ENCODE results near the gene SERHL2.
A peak's percentile ranks its signal among the peaks of the same experiment; 100 is the strongest.
"Not testable (repeated sequence)": the region's sequence is repeated elsewhere in the genome, so short reads cannot be mapped to it uniquely, and the experiment has no call there.

SERHL2 gene

GRCh38 chr22:42519525-42520401 lies 34.0 kb upstream of the SERHL2 start, which contains the start of gene RRP7A:
Gene RRP7A, minus strand, starts transcription at chr22:42519796. Its CDS starts 10 bp downstream, at chr22:42519786.
- Histone ChIP-seq H3K4me1 (ENCODE audit: insufficient read depth, poor library complexity, severe bottlenecking) (peaks cover 7% of the 10 kb centered on the region), H3K4me3 (ENCODE audit: severe bottlenecking) (peak within 1 kb of the TSS; percentile 95), H3K9me3 (ENCODE audit: severe bottlenecking) (no peaks in the 10 kb centered on the region), H3K27ac (ENCODE audit: poor library complexity, severe bottlenecking) (peak within 1 kb of the TSS; percentile 55), H3K36me3 (ENCODE audit: low read depth) (peaks cover 9% of the 10 kb centered on the region; the same call in 1 of the 2 replicates), H3K27me3 (ENCODE audit: insufficient read depth, poor library complexity, severe bottlenecking) (no peaks in the 10 kb centered on the region)
- no peak for TF ChIP-seq CTCF (IDR thresholded peaks at IDR 0.05; ENCODE audit: poor library complexity, severe bottlenecking)
- ATAC-seq (ENCODE audit: low read depth): peak; percentile 88
- no peak for DNase-seq (ENCODE audit: low spot score)

- Histone ChIP-seq H3K9me3 (ENCODE audit: severe bottlenecking) (no peaks in the 10 kb centered on the region), H3K36me3 (ENCODE audit: low read depth) (peaks cover 9% of the 10 kb centered on the region; the same call in 1 of the 2 replicates), H3K4me1 (ENCODE audit: insufficient read depth, poor library complexity, severe bottlenecking) (peaks cover 7% of the 10 kb centered on the region), H3K27ac (ENCODE audit: poor library complexity, severe bottlenecking) (no peak overlapping the region), H3K27me3 (ENCODE audit: insufficient read depth, poor library complexity, severe bottlenecking) (no peaks in the 10 kb centered on the region), H3K4me3 (ENCODE audit: severe bottlenecking) (no peak overlapping the region)
- TF ChIP-seq CTCF (IDR thresholded peaks at IDR 0.05; ENCODE audit: poor library complexity, severe bottlenecking): no peak
- DNase-seq (ENCODE audit: low spot score) (no peak), ATAC-seq (ENCODE audit: low read depth) (no peak)
These were observed 32.6 kb upstream of the SERHL2 start for GRCh38 chr22:42521228-42521546.

GRCh38 chr22:42522546-42522945 lies 31.2 kb upstream of the SERHL2 start:
- Histone ChIP-seq H3K27ac (ENCODE audit: poor library complexity, severe bottlenecking) (no peak overlapping the region), H3K36me3 (ENCODE audit: low read depth) (peaks cover 3% of the 10 kb centered on the region; the same call in 1 of the 2 replicates), H3K4me1 (ENCODE audit: insufficient read depth, poor library complexity, severe bottlenecking) (peaks cover 7% of the 10 kb centered on the region), H3K27me3 (ENCODE audit: insufficient read depth, poor library complexity, severe bottlenecking) (no peaks in the 10 kb centered on the region), H3K9me3 (ENCODE audit: severe bottlenecking) (no peaks in the 10 kb centered on the region), H3K4me3 (ENCODE audit: severe bottlenecking) (no peak overlapping the region)
- no peak for TF ChIP-seq CTCF (IDR thresholded peaks at IDR 0.05; ENCODE audit: poor library complexity, severe bottlenecking)
- ATAC-seq (ENCODE audit: low read depth) (no peak), DNase-seq (ENCODE audit: low spot score) (no peak)

GRCh38 chr22:42528591-42529307 lies 25.0 kb upstream of the SERHL2 start:
- Histone ChIP-seq H3K27me3 (ENCODE audit: insufficient read depth, poor library complexity, severe bottlenecking) (no peaks in the 10 kb centered on the region), H3K4me1 (ENCODE audit: insufficient read depth, poor library complexity, severe bottlenecking) (no peaks in the 10 kb centered on the region), H3K9me3 (ENCODE audit: severe bottlenecking) (no peaks in the 10 kb centered on the region), H3K36me3 (ENCODE audit: low read depth) (no peaks in the 10 kb centered on the region), H3K27ac (ENCODE audit: poor library complexity, severe bottlenecking) (no peak overlapping the region), H3K4me3 (ENCODE audit: severe bottlenecking) (no peak overlapping the region)
- no peak for TF ChIP-seq CTCF (IDR thresholded peaks at IDR 0.05; ENCODE audit: poor library complexity, severe bottlenecking)
- DNase-seq (ENCODE audit: low spot score) (no peak), ATAC-seq (ENCODE audit: low read depth) (no peak; the same call in 2 of the 3 replicates)

GRCh38 chr22:42529435-42529834 lies 24.3 kb upstream of the SERHL2 start:
- H3K9me3 ChIP-seq (ENCODE audit: severe bottlenecking); H3K4me1 ChIP-seq (ENCODE audit: insufficient read depth, poor library complexity, severe bottlenecking); ATAC-seq (ENCODE audit: low read depth); H3K4me3 ChIP-seq (ENCODE audit: severe bottlenecking); H3K27ac ChIP-seq (ENCODE audit: poor library complexity, severe bottlenecking); H3K27me3 ChIP-seq (ENCODE audit: insufficient read depth, poor library complexity, severe bottlenecking); DNase-seq (ENCODE audit: low spot score); H3K36me3 ChIP-seq (ENCODE audit: low read depth): not testable (repeated sequence)

GRCh38 chr22:42531401-42532084 lies 22.2 kb upstream of the SERHL2 start:
- not testable (repeated sequence) for H3K27ac ChIP-seq (ENCODE audit: poor library complexity, severe bottlenecking)

More at GRCh38 chr22:42531401-42532084, 22.2 kb upstream of the SERHL2 start:
- not testable (repeated sequence) for H3K36me3 ChIP-seq (ENCODE audit: low read depth); H3K27me3 ChIP-seq (ENCODE audit: insufficient read depth, poor library complexity, severe bottlenecking); H3K4me3 ChIP-seq (ENCODE audit: severe bottlenecking); H3K4me1 ChIP-seq (ENCODE audit: insufficient read depth, poor library complexity, severe bottlenecking); ATAC-seq (ENCODE audit: low read depth); H3K9me3 ChIP-seq (ENCODE audit: severe bottlenecking); DNase-seq (ENCODE audit: low spot score)
